Neuron (in vitro differentiated cells): ENCODE results near the gene RNF149.

Experiments used
- H2AFZ ChIP-seq: one replicate; pipeline ENCODE4 v1.6.1; 2013; ENCODE audit warnings: low read depth, mild to moderate bottlenecking, inconsistent platforms, low read length, moderate library complexity
- H3K27me3 ChIP-seq: one replicate; pipeline ENCODE4 v1.6.1; 2013; ENCODE audit warnings: low read length; ENCODE audit not compliant: insufficient read depth
- H3K36me3 ChIP-seq: one replicate; pipeline ENCODE4 v1.6.1; 2013; ENCODE audit warnings: low read length; ENCODE audit not compliant: insufficient read depth
- H3K4me1 ChIP-seq: one replicate; pipeline ENCODE4 v1.6.1; 2013; ENCODE audit warnings: low read length; ENCODE audit not compliant: insufficient read depth
- H3K4me3 ChIP-seq: 2 replicates; pipeline ENCODE4 v1.5.1; 2013; ENCODE audit warnings: mild to moderate bottlenecking, low read length, moderate library complexity
- H3K9me3 ChIP-seq: one replicate; pipeline ENCODE4 v1.6.1; 2013; ENCODE audit warnings: low read length

RNF149 gene

DNA sequence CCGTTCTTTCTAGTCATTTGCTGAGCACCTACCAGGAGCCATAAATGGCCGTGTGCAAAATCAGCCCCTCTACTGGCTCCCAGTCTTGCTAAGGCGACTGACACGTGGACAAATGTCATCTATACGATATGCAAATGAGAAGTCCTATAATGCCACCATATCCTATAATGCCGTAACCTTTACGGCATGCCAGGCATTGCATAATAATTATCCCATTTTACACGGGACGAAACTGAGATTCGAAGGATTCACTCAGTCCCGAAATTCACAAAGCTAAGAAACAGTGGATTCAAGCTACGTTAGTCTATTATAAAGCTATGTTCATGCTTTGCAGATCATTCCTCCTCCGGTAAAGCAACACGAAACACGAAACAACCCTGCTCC, 34.1 kb upstream of the RNF149 start:
- no peaks in the 10 kb centered on the region for H3K27me3 ChIP-seq
- H3K36me3 ChIP-seq, result no peaks in the 10 kb centered on the region
- H3K4me1 ChIP-seq, result no peaks in the 10 kb centered on the region
- H2AFZ ChIP-seq, result no peak overlapping the region
- no peaks in the 10 kb centered on the region for H3K9me3 ChIP-seq
- H3K4me3 ChIP-seq, result no peak overlapping the region

DNA sequence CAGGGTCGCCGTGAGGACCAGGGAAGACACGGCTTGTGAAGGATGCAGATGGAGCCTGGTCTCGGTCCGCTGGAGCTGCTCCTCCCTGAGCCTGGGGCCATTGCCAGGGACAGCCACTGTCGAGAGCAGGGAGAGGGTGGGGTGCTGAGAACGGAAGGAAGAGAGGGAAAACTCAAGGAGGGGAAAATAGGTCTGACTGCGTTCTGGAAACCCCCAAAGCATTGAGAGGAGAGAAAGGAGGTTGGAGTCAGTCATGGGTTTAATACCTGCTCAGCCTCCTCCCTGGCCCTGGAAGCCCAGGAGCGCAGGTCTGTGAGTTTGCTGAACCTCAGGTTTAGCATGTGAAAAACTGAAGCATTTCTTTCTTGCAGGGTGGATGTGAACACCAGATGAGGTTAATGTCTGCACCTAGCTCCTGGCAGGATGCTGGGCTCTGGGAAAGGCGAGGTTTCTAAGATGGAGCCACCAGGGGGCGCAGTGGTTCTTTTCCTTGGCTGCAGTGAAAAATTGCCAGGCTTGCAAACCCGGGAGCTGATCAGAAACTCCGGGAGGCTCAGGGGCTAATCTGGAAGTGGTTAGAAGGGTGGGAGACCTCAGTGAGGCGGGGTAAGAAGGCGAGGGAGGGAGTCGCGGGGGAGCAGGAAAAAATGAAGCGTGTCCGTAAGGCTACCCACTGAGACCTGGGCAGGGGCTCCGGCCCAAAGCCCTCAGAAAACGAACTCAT, 33.6 kb upstream of the RNF149 start:
- Histone ChIP-seq H3K4me1 (no peaks in the 10 kb centered on the region), H3K9me3 (no peaks in the 10 kb centered on the region), H3K4me3 (no peak overlapping the region), H3K27me3 (no peaks in the 10 kb centered on the region), H3K36me3 (no peaks in the 10 kb centered on the region), H2AFZ (no peak overlapping the region)

DNA sequence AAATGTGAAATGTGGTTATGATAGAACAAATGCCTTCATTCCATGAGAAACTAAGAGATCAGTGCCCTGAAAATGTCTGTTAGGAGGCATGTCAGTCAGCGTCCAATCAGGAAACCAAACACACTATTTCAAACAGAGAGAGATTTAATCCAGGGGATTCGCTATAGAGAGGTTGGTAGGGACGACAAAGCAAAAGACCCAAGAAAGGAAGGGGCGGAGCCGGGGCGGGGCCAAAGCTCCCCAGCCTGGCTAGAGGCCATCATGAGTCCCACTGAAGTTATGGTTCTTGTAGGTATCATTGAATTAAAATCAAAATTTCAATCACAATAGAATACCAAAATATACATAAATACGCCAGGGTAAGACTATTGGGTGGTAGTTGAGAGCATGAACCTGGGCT, 32.9 kb upstream of the RNF149 start:
- Histone ChIP-seq H3K9me3 (no peaks in the 10 kb centered on the region), H3K4me3 (no peak overlapping the region), H3K36me3 (no peaks in the 10 kb centered on the region), H3K27me3 (no peaks in the 10 kb centered on the region), H3K4me1 (no peaks in the 10 kb centered on the region), H2AFZ (no peak overlapping the region)

DNA sequence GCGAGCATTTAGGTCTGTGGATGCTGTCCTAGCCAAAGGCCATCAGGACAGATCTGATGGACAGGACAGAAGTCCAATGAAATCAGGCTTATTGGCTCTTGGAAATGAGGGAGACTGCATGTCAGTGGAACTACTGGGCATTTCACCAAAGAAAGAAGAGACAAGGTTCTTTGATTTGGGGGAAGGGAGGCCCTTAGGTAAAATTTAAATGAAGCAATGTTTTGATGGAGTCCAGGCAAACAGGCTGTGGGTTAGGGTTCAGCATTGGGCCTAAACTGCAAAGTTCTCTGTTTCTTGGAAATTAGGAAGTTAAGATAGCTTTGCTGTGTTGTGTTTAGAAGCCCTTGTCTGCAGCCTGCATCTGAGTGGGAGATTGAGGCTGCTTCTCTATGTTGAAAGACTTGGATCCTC, 31.6 kb upstream of the RNF149 start:
- Histone ChIP-seq H3K4me3 (no peak overlapping the region), H3K36me3 (no peaks in the 10 kb centered on the region), H3K4me1 (no peaks in the 10 kb centered on the region), H2AFZ (no peak overlapping the region), H3K9me3 (no peaks in the 10 kb centered on the region), H3K27me3 (no peaks in the 10 kb centered on the region)

DNA sequence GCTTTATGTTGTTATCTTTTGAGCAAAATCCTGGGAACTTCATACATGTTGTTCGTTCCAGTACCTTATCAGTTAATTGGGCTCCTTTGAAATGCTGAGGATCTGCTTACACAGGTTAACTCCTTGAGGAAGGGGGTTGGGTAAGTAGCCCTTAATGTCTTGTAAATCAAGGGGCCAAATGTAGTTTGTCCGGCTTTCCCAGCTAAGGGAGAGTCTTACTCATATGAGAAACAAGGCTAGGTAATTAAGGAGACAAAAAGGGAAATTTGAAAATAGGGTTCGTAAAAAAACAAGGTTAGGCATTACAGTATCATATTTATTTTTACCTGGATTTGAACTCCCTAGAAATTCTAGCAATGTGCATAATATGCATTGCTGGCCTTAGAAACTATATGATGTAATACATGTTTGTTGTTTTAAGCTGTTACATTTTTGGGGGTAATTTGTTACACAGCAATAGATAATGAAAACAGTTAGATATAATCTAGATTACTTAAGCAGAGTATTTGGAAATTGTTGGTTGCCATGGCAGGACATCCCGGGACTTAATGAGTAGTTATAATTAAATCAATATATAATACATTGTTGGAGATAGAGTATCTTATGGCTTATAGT, 30.9 kb upstream of the RNF149 start:
- H2AFZ ChIP-seq, result no peak overlapping the region
- H3K4me3 ChIP-seq, result no peak overlapping the region
- no peaks in the 10 kb centered on the region for H3K36me3 ChIP-seq
- H3K27me3 ChIP-seq, result no peaks in the 10 kb centered on the region
- H3K4me1 ChIP-seq, result no peaks in the 10 kb centered on the region
- H3K9me3 ChIP-seq, result no peaks in the 10 kb centered on the region

DNA sequence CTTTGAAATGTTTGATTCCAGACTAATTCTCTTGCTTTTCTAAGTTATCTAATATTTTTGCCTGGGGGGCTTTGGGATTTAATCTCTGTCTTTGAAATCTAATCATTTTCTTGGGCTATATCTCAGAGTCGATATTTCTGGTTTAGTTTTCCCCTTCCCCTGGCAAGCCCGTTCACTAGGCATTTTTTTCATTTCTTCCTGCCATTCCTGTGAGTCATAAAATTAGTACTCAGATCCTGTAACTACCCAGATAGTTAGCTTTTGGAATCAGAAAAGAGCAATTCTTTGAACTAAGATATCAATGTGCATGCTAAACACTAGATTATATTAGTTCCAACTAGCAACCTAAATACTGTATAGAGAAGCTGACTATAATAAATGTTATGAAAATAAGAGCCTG, 29.4 kb upstream of the RNF149 start:
- H2AFZ ChIP-seq, result no peak overlapping the region
- H3K36me3 ChIP-seq, result no peaks in the 10 kb centered on the region
- H3K4me3 ChIP-seq, result no peak overlapping the region
- no peaks in the 10 kb centered on the region for H3K27me3 ChIP-seq
- no peaks in the 10 kb centered on the region for H3K4me1 ChIP-seq
- H3K9me3 ChIP-seq, result no peaks in the 10 kb centered on the region

DNA sequence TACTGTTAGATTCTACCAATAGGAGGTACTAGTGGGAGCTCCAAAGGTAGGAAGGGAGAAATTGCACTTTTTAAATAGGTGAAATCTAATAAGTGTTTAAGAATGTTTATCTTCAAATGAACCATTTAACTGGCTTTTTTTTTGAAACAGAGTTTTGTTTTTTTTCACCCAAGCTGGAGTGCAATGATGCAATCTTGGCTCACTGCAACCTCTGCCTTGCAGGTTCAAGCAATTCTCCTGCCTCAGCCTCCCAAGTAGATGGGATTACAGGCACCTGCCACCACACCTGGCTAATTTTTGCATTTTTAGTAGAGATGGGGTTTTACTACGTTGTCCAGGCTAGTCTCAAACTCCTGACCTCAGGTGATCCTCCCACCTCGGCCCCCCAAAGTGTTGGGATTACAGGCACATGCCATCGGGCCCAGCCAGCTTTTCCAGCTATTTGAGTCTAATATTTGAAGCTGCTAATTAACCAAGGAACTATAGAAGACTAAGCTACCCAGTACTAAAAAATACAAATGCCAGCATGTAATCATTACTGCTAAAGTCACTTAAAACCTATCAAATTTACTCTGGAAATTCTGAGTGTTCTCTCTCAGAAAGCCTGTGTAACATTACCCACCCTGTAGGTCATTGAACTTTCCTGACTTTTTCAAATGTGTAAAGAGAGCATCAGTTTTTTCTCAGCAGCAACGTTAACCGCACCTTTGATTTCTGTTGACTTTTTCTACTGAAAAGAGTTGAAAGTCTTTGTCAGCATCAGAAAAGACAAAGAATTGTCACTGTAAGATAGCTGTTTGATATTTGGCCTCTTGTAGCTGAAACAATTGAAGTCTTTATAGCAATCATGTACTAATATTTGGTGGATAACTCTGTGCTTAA, 24.6 kb upstream of the RNF149 start:
- Histone ChIP-seq H3K9me3 (no peaks in the 10 kb centered on the region), H2AFZ (no peak overlapping the region), H3K36me3 (no peaks in the 10 kb centered on the region), H3K4me3 (no peak overlapping the region), H3K4me1 (no peaks in the 10 kb centered on the region), H3K27me3 (no peaks in the 10 kb centered on the region)

DNA sequence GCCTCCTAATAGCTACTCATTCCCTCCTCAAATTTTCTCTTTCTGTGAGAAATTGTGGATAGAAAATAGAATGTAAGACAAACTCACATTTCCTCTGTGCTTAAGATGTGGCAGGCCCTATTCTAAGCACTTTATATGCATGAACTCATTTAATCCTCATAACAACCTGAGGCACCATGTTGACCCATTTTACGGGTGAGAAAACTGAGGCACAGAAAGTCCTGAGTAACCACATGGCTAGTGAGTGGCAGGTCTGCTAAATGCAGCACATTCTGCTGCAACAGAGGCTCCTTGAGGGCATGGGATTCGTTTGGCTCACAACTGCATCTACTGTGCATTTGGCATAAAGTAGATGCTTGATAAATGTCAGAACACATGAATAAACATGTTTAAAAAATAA, 22.7 kb upstream of the RNF149 start:
- H3K9me3 ChIP-seq, result no peaks in the 10 kb centered on the region

DNA sequence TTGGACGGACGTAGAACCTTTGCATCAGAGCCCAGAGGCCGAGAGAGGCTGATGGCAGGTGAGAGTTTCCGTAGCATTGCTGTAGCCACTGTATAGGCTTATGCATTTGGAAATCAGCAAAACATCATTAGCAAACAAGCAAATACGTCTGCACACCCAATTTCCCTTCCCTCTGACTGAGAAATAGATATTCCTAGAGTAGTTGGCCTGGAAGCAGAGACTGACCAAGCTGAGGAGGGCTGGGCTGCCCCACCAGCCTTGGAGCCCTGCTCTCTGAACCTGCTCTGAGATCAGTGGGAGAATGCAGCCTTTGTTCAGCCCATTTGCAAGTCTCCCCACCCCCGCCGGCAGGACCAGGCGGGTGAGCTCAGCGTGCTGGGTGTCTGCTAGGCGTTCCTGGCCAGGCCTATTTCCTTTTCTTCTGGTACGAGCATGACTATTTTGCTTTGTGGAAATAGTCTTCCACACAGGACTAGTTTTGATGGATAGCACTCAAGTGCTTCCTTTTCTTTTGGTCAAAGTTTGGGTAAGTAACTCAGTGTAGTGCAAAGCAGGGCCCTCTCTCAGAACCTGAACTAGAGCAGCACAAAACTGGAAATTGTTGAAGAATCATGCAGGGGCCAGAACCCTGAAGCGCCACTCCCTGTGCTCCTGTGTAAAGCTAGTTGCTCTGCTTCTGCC, 21.9 kb upstream of the RNF149 start:
- peak overlapping the region; percentile 44 for H2AFZ ChIP-seq
- no peaks in the 10 kb centered on the region for H3K4me1 ChIP-seq
- no peaks in the 10 kb centered on the region for H3K36me3 ChIP-seq
- peaks cover 1% of the 10 kb centered on the region for H3K9me3 ChIP-seq
- H3K4me3 ChIP-seq, result no peak overlapping the region
- H3K27me3 ChIP-seq, result no peaks in the 10 kb centered on the region

More for the DNA sequence above, 22.7 kb upstream of the RNF149 start:
- Histone ChIP-seq H3K27me3 (no peaks in the 10 kb centered on the region), H3K4me1 (no peaks in the 10 kb centered on the region), H2AFZ (no peak overlapping the region), H3K4me3 (no peak overlapping the region), H3K36me3 (no peaks in the 10 kb centered on the region)

DNA sequence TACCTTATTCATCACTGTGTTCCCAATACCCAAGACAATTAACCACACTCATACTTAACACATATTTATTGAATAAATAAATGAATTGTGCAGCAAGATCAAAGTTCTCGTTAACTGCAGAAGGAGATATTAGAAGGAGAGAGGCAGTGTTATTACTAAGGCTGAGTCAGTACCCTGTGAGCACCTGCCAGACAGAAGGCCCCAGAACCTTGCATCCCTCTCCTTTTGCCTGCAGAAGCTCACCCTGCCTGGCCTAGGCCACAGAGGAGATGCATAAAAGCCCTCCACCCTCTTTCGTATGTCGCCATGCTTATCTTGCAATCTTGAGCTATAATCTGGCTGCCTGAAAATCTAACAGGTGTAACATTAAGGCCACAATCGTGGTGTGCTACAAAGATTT, 20.5 kb upstream of the RNF149 start:
- Histone ChIP-seq H2AFZ (no peak overlapping the region), H3K9me3 (peaks cover 1% of the 10 kb centered on the region), H3K27me3 (no peaks in the 10 kb centered on the region)

DNA sequence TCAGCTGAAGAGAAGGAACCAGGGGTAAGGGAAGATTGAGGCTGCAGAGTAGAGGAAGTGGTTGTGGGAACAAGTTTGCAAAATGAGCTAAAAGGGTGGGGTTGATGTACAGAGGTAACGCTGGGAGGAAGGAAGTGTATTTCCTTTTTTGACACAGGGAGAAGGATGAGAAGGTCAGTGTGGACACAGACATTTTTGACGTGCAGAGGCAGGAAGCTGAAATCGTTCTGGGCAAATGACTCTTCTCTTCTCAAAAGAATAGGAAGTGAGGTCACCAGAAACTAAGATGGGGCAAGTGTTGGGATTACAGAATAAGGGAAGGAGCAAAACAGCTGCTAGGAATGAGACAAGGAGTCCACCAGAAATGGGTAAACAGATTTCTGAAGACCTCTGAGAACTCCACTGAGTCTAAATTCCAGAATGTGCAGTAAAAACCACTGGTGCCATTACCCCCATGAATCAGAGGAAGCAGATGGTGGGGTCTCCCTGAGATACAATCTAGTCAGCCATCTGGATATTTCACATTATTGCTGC, 20.0 kb upstream of the RNF149 start:
- no peak overlapping the region for H3K4me3 ChIP-seq
- no peaks in the 10 kb centered on the region for H3K36me3 ChIP-seq
- no peaks in the 10 kb centered on the region for H3K4me1 ChIP-seq
- H2AFZ ChIP-seq, result no peak overlapping the region
- no peaks in the 10 kb centered on the region for H3K27me3 ChIP-seq
- peaks cover 1% of the 10 kb centered on the region for H3K9me3 ChIP-seq

More for the DNA sequence above, 20.5 kb upstream of the RNF149 start:
- Histone ChIP-seq H3K4me3 (no peak overlapping the region), H3K4me1 (no peaks in the 10 kb centered on the region), H3K36me3 (no peaks in the 10 kb centered on the region)

DNA sequence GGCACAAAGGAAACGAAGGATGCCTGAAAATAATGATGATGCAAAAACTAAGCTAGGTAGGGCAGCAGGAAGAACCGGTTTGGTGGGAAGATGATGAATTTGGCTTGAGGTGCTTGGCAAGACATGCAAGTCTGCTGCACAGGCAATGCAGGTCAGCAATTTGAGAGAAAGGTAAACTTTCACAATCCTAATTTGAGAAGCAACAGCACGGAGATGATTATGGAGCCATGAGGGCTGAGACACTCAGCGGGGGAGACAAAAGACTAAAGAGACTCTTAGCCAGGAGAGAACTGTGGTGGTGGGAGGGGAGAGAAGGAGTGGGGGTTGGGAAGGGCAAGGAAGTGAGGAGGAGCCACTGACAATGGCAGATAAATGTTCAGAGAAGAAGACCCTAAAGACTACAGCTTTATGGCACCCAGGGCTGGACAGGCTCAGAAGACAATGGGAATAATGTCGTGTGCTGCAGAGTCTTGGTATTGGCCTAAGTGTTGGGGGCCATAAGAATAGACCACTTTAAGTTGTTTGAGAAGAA, 19.4 kb upstream of the RNF149 start:
- Histone ChIP-seq H3K9me3 (peaks cover 1% of the 10 kb centered on the region), H2AFZ (no peak overlapping the region), H3K4me1 (no peaks in the 10 kb centered on the region), H3K4me3 (no peak overlapping the region), H3K27me3 (no peaks in the 10 kb centered on the region), H3K36me3 (no peaks in the 10 kb centered on the region)
